Endodermal cell (in vitro differentiated cells): ENCODE measurements around the gene LILRB1. TPM values are rescaled to one million over a fixed set of nuclear protein-coding genes. Genes with fewer than 3 reads are reported as not detected.

Source experiments
- DNase-seq: peaks from one replicate; pipeline ENCODE4 v3.0.0-alpha.2; 2017
- H3K27ac ChIP-seq: 2 replicates; pipeline ENCODE4 v1.5.1; 2013; ENCODE audit warnings: mild to moderate bottlenecking, low read depth, low read length, moderate library complexity
- H3K27me3 ChIP-seq: 2 replicates; pipeline ENCODE4 v1.6.1; 2013; ENCODE audit warnings: mild to moderate bottlenecking, low read length, moderate library complexity; ENCODE audit not compliant: insufficient read depth, control insufficient read depth, poor library complexity, severe bottlenecking
- H3K36me3 ChIP-seq: 2 replicates; pipeline ENCODE4 v1.7.0; 2013; ENCODE audit warnings: mild to moderate bottlenecking, low read length, moderate library complexity; ENCODE audit not compliant: control insufficient read depth, insufficient read depth
- H3K4me1 ChIP-seq: one replicate; pipeline ENCODE4 v1.7.0; 2013; ENCODE audit warnings: low read length; ENCODE audit not compliant: control insufficient read depth, insufficient read depth
- H3K4me3 ChIP-seq: 2 replicates; pipeline ENCODE4 v1.5.1; 2013; ENCODE audit warnings: mild to moderate bottlenecking, low read length, moderate library complexity
- H3K9ac ChIP-seq: 2 replicates; pipeline ENCODE4 v1.6.1; 2013; ENCODE audit warnings: mild to moderate bottlenecking, low read length, moderate library complexity; ENCODE audit not compliant: poor library complexity, severe bottlenecking; ENCODE audit errors: extremely low read depth
- H3K9me3 ChIP-seq: 2 replicates; pipeline ENCODE4 v1.6.1; 2013; ENCODE audit warnings: mild to moderate bottlenecking, low read length, moderate library complexity; ENCODE audit not compliant: control insufficient read depth
- H3K27ac Mint-ChIP-seq: 2 replicates; pipeline ENCODE4 v1.8.0; 2020; ENCODE audit warnings: mixed read lengths
- H3K27me3 Mint-ChIP-seq: 2 replicates; pipeline ENCODE4 v1.8.0; 2021; ENCODE audit warnings: mild to moderate bottlenecking, mixed read lengths; ENCODE audit not compliant: insufficient read depth
- H3K36me3 Mint-ChIP-seq: 2 replicates; pipeline ENCODE4 v1.8.0; 2020; ENCODE audit warnings: low read depth, mixed read lengths
- H3K4me1 Mint-ChIP-seq: 2 replicates; pipeline ENCODE4 v1.8.0; 2020; ENCODE audit warnings: mixed read lengths
- H3K4me3 Mint-ChIP-seq: 2 replicates; pipeline ENCODE4 v1.8.0; 2020; ENCODE audit warnings: mild to moderate bottlenecking, moderate library complexity, mixed read lengths
- H3K9me3 Mint-ChIP-seq: 2 replicates; pipeline ENCODE4 v1.8.0; 2020; ENCODE audit warnings: mild to moderate bottlenecking, mixed read lengths
- WGBS, 2 experiments: methylation state at CpG; one replicate each; pipeline versions ENCODE4 v1.1.5 to v1.1.7; 2013; ENCODE audit warnings: missing lambda C conversion rate in 2 of 2, mixed read lengths in 1 of 2; ENCODE audit not compliant: insufficient coverage in 1 of 2, insufficient read length in 1 of 2; 5-methylcytosine and 5-hydroxymethylcytosine counted together
- total RNA-seq, 2 donors: library from RNA; stranded (reverse); fragmentation: NEBNext Ultra II Directional in 1 of 2; extraction: Animal tissue kit (Norgen Biotek cat#: 25700) in 1 of 2; gene quantifications; 2 replicates in 1 of 2; 3 replicates in 1 of 2; pipeline ENCODE4 v1.2.1, GENCODE V29; 2021
- TF ChIP-seq, protein P1 (sequence below): fragments of 200-600 bp; sonication (generic); conservative IDR thresholded peaks from 2 replicates; pipeline ENCODE4 v1.5.0; 2021; ENCODE audit warnings: antibody characterized with exemption, mild to moderate bottlenecking

LILRB1 gene
- total RNA-seq, 2 donors from 2014 or later = not detected

DNA sequence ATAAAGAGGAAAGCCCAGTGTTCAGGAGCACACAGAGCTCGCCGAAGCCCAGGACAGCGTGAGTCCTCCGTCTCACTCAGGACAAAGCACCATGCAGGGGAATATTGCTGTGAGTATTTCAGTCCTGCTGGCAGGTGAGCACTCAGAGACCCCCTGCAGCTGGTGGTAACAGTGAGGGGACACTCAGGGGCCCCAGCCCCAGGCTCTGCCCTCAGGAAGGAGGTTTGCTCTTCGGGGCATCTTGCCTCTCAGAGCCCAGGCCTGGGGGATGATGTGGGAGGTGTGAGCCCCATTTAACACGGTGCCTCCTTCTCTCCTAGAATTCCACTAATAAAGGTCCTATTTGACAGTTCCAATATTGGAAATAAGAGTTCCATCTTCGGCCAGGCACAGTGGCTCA, 22.1 kb upstream of the LILRB1 start:
- no peaks in the 10 kb centered on the region for H3K27me3 Mint-ChIP-seq

DNA sequence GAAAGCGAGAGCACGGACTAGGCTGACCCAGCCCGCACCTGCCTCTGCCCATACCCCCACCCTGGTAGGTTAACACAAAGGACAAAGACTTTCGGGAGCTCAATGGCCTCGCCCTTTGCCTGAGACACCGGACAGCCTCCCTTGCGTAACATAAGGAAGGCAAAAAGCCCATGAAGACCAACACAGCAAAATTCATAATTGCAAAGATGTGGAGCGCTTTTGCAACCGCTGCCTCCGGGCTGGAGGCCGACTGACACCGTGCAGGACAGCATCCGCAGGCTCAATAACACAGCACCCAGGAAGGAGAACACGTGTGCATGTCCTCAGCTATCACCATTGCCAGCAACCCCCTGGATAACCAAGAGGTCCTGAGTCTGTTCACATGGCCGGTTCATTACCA, 21.5 kb upstream of the LILRB1 start:
- WGBS, 2 experiments = 83 to 99% methylated on average over 9 to 15 of the region's 15 CpGs
- no peaks in the 10 kb centered on the region for H3K4me1 ChIP-seq
- H3K27ac ChIP-seq = no peak overlapping the region
- no peaks in the 10 kb centered on the region for H3K36me3 ChIP-seq
- H3K9me3 ChIP-seq = peaks cover 75% of the 10 kb centered on the region
- H3K27me3 Mint-ChIP-seq = no peaks in the 10 kb centered on the region
- H3K4me3 ChIP-seq = no peak overlapping the region
- TF ChIP-seq, protein P1, sequence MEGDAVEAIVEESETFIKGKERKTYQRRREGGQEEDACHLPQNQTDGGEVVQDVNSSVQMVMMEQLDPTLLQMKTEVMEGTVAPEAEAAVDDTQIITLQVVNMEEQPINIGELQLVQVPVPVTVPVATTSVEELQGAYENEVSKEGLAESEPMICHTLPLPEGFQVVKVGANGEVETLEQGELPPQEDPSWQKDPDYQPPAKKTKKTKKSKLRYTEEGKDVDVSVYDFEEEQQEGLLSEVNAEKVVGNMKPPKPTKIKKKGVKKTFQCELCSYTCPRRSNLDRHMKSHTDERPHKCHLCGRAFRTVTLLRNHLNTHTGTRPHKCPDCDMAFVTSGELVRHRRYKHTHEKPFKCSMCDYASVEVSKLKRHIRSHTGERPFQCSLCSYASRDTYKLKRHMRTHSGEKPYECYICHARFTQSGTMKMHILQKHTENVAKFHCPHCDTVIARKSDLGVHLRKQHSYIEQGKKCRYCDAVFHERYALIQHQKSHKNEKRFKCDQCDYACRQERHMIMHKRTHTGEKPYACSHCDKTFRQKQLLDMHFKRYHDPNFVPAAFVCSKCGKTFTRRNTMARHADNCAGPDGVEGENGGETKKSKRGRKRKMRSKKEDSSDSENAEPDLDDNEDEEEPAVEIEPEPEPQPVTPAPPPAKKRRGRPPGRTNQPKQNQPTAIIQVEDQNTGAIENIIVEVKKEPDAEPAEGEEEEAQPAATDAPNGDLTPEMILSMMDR = no peak
- H3K36me3 Mint-ChIP-seq = peaks cover 3% of the 10 kb centered on the region
- H3K4me3 Mint-ChIP-seq = no peak overlapping the region
- H3K27ac Mint-ChIP-seq = no peak overlapping the region
- no peak for DNase-seq
- H3K27me3 ChIP-seq = no peaks in the 10 kb centered on the region
- no peak overlapping the region for H3K9ac ChIP-seq
- no peaks in the 10 kb centered on the region for H3K4me1 Mint-ChIP-seq
- H3K9me3 Mint-ChIP-seq = peaks cover 95% of the 10 kb centered on the region

More for the DNA sequence above, 22.1 kb upstream of the LILRB1 start:
- no peak overlapping the region for H3K27ac Mint-ChIP-seq
- Histone ChIP-seq H3K27me3 (no peaks in the 10 kb centered on the region), H3K36me3 (no peaks in the 10 kb centered on the region), H3K4me1 (no peaks in the 10 kb centered on the region), H3K27ac (no peak overlapping the region), H3K9me3 (peaks cover 78% of the 10 kb centered on the region), H3K9ac (no peak overlapping the region), H3K4me3 (no peak overlapping the region)
- no peak overlapping the region for H3K4me3 Mint-ChIP-seq
- DNase-seq = no peak
- TF ChIP-seq, protein P1 = no peak
- H3K4me1 Mint-ChIP-seq = no peaks in the 10 kb centered on the region
- WGBS, 2 experiments = 82 to 84% methylated on average over 6 to 7 of the region's 7 CpGs
- H3K36me3 Mint-ChIP-seq = peaks cover 3% of the 10 kb centered on the region
- peaks cover 92% of the 10 kb centered on the region for H3K9me3 Mint-ChIP-seq

DNA sequence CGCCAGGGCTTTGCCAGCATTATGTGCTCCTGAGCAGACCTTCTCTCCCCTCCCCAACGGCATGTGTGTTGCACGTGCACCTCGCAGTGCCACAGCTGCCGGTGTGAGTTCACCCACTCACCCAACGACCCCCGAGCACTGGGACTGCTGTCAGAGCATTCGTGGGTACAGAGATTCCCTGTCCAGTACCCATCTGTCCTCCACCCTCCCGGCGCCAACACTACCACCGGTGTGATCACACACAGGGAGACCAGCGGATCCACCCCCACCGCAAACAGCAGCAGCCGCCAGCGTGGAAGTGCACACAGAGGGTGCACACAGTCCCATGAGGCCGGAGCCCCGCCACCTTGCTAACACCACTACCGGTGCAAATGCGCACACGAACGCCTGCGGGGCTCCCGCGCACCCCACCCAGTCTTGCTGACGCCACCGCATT, 20.9 kb upstream of the LILRB1 start:
- no peak overlapping the region for H3K4me3 Mint-ChIP-seq
- DNase-seq = no peak
- peaks cover 96% of the 10 kb centered on the region for H3K9me3 Mint-ChIP-seq
- no peak overlapping the region for H3K27ac ChIP-seq
- H3K4me1 ChIP-seq = no peaks in the 10 kb centered on the region
- peaks cover 3% of the 10 kb centered on the region for H3K36me3 Mint-ChIP-seq
- no peaks in the 10 kb centered on the region for H3K4me1 Mint-ChIP-seq
- no peak overlapping the region for H3K27ac Mint-ChIP-seq
- peaks cover 75% of the 10 kb centered on the region for H3K9me3 ChIP-seq
- TF ChIP-seq, protein P1 = no peak
- no peaks in the 10 kb centered on the region for H3K36me3 ChIP-seq
- no peaks in the 10 kb centered on the region for H3K27me3 Mint-ChIP-seq
- no peaks in the 10 kb centered on the region for H3K27me3 ChIP-seq
- WGBS, 2 experiments = 83 to 88% methylated on average over 15 to 26 of the region's 26 CpGs
- no peak overlapping the region for H3K9ac ChIP-seq
- H3K4me3 ChIP-seq = no peak overlapping the region
